LoVo (cell line): ENCODE measurements around the gene GAD2.

ENCODE experiments used
- DNase-seq: peaks from one replicate; pipeline ENCODE4 v3.0.0-alpha.2; 2016; ENCODE audit warnings: low spot score

The GAD2 gene

GRCh38 chr10:26216585-26217395, at the start of gene GAD2:
Gene GAD2, plus strand, starts transcription at chr10:26216774. Its CDS starts 36 bp downstream, at chr10:26216810.
- no peak for DNase-seq

- no peak for DNase-seq
Measured at GRCh38 chr10:26169466-26169865, 47.1 kb upstream of the GAD2 start.

- DNase-seq, result no peak
Measured at GRCh38 chr10:26172131-26172530, 44.4 kb upstream of the GAD2 start.

GRCh38 chr10:26173837-26174236, 42.7 kb upstream of the GAD2 start:
- DNase-seq, result no peak

DNA sequence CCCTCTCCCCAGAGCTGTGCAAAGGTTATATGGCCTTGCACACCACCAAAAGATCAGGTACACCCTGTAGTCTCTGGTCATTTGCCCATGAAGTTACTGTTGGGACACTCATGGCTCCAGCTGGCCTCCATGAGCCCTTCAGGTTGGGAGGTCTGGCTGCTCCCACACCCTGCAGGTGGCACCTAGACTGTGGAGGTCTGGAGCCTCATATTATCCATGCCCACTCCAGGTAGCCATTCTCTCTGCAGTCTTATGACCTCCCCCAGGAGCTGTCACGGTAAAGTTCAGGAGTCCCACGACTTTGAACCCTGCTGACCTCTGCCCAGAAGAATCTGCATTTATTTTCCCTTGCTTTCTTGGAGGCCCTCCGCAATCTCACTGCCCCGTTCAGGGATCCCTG, 39.2 kb upstream of the GAD2 start:
- DNase-seq, result no peak

GRCh38 chr10:26194275-26194674, 22.3 kb upstream of the GAD2 start:
- DNase-seq, result no peak

GRCh38 chr10:26197248-26197647, 19.3 kb upstream of the GAD2 start:
- no peak for DNase-seq

- no peak for DNase-seq
Measured at GRCh38 chr10:26198119-26198518, 18.5 kb upstream of the GAD2 start.

GRCh38 chr10:26199841-26200240, 16.7 kb upstream of the GAD2 start:
- DNase-seq, result no peak

GRCh38 chr10:26205223-26205622, 11.4 kb upstream of the GAD2 start:
- DNase-seq, result no peak

DNA sequence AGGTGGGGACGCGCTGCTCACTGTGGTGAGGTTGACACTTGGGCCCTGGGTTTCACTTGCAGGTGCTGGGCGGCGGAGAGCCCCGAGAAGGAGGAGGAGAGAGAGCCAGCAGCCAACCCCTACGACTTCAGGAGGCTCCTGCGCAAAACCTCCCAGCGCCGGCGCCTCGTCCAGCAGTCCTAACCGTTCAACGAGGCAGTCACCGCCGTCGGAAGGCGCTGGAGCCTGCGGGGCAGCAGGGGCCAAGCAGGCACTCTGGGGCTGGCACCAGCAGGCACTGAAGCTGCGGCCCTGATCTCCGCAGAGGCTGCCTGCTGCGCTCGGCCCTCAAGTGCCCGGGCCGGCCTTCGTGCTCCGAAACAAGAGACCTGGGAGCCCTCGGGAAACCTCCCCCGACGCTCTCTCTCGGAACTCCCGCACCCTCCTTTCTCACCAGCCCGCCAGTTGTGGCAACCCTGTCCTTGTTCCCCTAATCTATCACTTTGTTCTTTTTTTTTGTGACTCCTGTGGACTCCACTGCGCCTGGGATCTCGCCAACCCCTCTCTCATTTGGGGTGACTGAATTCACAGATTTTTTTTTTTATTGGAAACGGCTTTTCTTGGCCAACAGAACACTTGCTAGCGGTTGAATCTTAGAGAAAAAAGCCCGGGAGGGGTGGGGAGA, 4.7 kb upstream of the GAD2 start:
- no peak for DNase-seq

DNA sequence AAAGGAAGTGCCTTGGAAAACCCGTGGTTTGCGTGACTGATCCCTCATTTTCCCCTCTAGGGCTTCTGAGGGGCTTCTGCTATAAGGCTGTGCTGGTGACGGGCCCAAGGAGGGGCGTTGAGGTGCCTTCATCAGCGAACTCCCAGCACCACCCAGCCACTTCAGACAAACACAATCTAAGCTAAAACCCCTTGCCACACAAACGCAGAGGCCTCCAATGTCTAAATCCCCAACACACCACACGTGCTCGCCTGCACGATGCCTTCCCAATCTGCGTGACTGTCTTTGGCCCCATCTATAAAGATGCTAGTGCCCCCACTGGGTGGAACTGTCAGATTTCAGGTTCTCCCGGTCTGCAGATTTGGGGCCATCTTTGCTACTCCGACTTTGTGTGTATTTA, 4.1 kb upstream of the GAD2 start:
- no peak for DNase-seq

DNA sequence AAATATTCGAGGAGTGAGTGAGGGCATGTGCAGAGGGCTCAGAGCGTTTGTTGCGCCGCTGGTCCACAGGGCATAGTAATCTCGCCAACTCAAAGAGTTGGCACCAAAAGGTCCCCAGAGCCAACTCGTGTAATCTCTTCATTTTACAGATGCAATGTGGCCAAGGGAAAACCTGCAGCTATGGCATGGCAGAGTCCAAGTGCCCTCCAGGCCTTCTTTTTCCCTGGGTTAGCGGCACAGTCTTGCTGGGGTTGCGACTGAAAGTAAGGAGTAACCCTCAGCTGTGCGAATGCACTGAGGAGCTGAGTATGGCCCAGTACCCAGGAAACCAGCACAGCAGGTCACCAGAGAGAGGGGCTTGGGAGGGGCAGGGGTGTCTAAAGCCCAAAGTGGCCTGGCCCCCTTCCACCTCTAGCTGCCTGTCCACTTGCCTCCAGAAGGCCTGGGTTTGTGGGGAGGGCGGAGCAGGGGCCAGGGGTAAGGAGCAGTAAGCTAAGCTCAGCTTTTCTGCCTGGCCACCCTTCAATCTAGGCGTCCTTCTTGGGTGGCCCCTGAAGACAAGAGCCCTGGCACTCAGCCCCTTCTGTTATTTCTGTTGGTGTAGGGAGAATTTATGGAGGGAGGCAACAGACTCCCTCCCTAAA, 3.3 kb upstream of the GAD2 start:
- DNase-seq, result no peak

DNA sequence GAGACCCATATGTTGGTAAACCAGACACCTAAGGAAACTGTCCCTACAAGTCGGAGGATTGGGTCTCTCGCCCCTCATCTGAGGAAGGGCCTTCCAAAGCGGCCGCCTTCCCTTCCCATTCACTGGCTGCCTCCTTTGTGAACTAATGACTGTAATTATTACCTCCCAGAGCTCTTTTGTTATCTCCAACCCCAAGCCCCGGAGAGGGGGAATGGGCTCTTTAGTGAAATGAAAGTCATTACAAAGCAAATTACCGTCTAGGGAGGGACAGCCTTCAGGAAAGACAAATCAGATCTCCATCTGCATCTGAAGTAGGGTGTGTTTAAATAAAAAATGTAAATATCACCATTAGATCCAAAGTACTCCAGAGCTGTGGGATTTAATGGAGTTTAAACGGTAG, 2.6 kb upstream of the GAD2 start:
- no peak for DNase-seq

GRCh38 chr10:26214551-26215395, 1.8 kb upstream of the GAD2 start:
- no peak for DNase-seq

GRCh38 chr10:26215396-26215934, 1.1 kb upstream of the GAD2 start:
- no peak for DNase-seq

- no peak for DNase-seq
Measured at GRCh38 chr10:26215935-26216584, 514 bp upstream of the GAD2 start.

- DNase-seq, result no peak
Measured at GRCh38 chr10:26217396-26218086, 967 bp downstream of the GAD2 start.

DNA sequence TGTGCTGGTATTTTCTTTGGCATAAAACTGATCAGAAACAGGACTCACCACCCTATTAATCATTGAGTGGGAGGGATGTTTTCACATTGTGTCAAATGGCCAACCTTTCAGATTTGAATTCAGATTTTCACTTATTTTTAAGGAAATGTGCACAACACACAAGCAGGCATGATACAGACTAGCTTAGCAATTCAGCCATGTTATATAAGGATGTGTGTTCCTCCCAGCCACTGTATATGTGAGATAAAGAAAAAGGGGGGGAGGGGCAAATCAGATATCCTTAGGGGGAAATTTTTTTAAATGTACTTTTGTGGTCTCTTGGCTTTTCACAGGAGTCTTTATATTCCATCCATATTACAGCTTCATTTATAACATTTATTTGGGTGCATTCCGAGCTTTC, 3.1 kb downstream of the GAD2 start:
- DNase-seq, result no peak

DNA sequence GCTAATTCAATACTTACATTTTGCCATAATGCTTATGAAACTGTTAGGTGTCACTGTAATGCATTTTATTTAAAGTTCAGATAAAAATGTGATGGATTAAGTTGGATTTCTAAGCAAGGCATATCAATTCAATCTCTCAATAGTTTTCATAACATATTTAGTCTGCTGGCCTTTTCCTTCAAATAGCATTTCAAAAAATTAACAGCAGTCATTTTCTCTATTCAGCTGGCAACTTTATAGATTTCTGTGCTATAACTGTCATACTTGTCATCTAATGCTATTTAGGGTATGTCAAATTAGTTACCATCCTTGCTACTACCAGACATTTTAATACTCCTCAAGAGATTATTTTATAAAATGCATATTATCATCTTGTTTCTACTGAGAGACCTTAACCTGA, 4.3 kb downstream of the GAD2 start:
- DNase-seq, result no peak

DNA sequence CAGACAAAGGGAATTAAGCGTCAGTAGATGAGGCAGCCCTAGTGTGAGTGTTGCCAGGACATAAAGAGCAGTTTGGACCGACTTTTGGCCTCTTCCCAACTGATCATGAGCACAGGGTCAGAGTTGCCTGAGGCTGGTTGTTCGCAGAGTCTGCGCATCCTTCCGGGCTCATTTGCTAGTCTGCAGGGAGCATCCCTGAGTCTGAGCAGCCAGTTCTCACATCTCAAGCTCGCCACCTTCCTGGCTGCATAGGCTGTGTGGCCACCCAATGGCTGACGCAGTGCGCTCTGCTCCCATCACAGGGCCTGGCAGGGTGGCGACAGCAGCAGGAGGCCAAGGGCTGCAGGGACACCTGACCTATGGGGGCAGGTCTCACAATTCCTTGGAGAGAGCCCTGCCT, 5.0 kb downstream of the GAD2 start:
- DNase-seq, result no peak
